DOHH2 (cell line): ENCODE results near the gene TCF25.

Source experiments
- CTCF ChIP-seq: fragments of 200-600 bp; sonication (generic); IDR thresholded peaks from one replicate; pipeline ENCODE4 v1.5.1; 2014; ENCODE audit warnings: antibody characterized with exemption, mild to moderate bottlenecking, low read depth, low read length; ENCODE audit not compliant: poor library complexity, severe bottlenecking
- EZH2phosphoT487 ChIP-seq: fragments of 200-600 bp; sonication (generic); IDR thresholded peaks from 2 replicates; pipeline ENCODE4 v1.6.1; 2017; ENCODE audit warnings: borderline replicate concordance, mild to moderate bottlenecking, antibody characterized with exemption, low read length, moderate library complexity, mixed read lengths

DNA sequence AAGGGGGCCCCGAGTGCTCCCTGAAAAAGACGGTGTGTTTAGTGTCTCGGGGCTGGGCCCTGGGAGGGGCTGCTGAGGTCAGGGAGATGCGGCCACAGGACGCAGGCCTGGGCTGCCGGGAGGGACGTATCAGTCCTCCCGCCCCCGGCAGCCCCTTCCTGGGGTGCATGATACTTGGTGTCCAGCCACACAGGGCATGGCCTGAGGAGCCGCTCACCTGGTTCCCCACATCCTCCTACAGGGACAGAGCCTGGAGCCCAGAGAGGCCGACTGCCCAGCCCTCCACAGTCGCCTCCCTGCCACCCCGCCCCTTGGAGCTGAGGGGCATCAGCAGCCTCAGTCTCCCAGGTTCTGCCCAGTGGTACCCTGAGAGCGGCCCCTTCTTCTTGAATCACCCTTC, 63.1 kb downstream of the TCF25 start:
- TF ChIP-seq CTCF (no peak), EZH2phosphoT487 (no peak)
